Neural progenitor cell (in vitro differentiated cells): ENCODE results near the gene CUL7. TPM values are rescaled to one million over a fixed set of nuclear protein-coding genes. Genes with fewer than 3 reads are reported as not detected.

Source experiments
- DNase-seq: peaks from one replicate; pipeline ENCODE4 v3.0.0-alpha.2; 2016; ENCODE audit warnings: low spot score
- H2AFZ ChIP-seq: fragments of 200-600 bp; sonication (generic); replicated peaks from 2 replicates; pipeline ENCODE4 v1.6.1; 2016; ENCODE audit warnings: antibody characterized with exemption
- H3F3A ChIP-seq: fragments of 200-600 bp; sonication (generic); 2 replicates; pipeline ENCODE4 v1.6.1; 2016; ENCODE audit warnings: antibody characterized with exemption, low read depth
- H3K27ac ChIP-seq: fragments of 200-600 bp; sonication (generic); 2 replicates; pipeline ENCODE4 v1.5.1; 2016; ENCODE audit warnings: mild to moderate bottlenecking
- H3K27me3 ChIP-seq: fragments of 200-600 bp; sonication (generic); 2 replicates; pipeline ENCODE4 v1.6.1; 2016; ENCODE audit warnings: mild to moderate bottlenecking, moderate library complexity
- H3K36me3 ChIP-seq: fragments of 200-600 bp; sonication (generic); 2 replicates; pipeline ENCODE4 v1.5.1; 2016
- H3K4me1 ChIP-seq: fragments of 200-600 bp; sonication (generic); 2 replicates; pipeline ENCODE4 v1.6.1; 2016; ENCODE audit warnings: mixed run types
- H3K4me2 ChIP-seq: fragments of 200-600 bp; sonication (generic); 2 replicates; pipeline ENCODE4 v1.6.1; 2016
- H3K4me3 ChIP-seq: fragments of 200-600 bp; sonication (generic); 2 replicates; pipeline ENCODE4 v1.5.1; 2016
- H3K79me2 ChIP-seq: fragments of 200-600 bp; sonication (generic); 2 replicates; pipeline ENCODE4 v1.6.1; 2016; ENCODE audit warnings: low read depth
- H3K9ac ChIP-seq: fragments of 200-600 bp; sonication (generic); 2 replicates; pipeline ENCODE4 v1.6.1; 2016
- H3K9me3 ChIP-seq: fragments of 200-600 bp; sonication (generic); 2 replicates; pipeline ENCODE4 v1.5.1; 2016; ENCODE audit warnings: low read depth
- H4K20me1 ChIP-seq: fragments of 200-600 bp; sonication (generic); 2 replicates; pipeline ENCODE4 v1.6.1; 2016; ENCODE audit warnings: low read depth
- H3K27ac Mint-ChIP-seq: 3 replicates; pipeline ENCODE4 v1.8.0; 2021; ENCODE audit warnings: mixed read lengths
- H3K27me3 Mint-ChIP-seq: 2 replicates; pipeline ENCODE4 v1.8.0; 2022; ENCODE audit warnings: low read depth, mild to moderate bottlenecking, inconsistent platforms, moderate library complexity, mixed read lengths; ENCODE audit not compliant: insufficient read depth
- H3K36me3 Mint-ChIP-seq: 3 replicates; pipeline ENCODE4 v1.8.0; 2021; ENCODE audit warnings: mixed read lengths
- H3K4me1 Mint-ChIP-seq: 3 replicates; pipeline ENCODE4 v1.8.0; 2021; ENCODE audit warnings: mixed read lengths
- H3K4me3 Mint-ChIP-seq: 3 replicates; pipeline ENCODE4 v1.8.0; 2021; ENCODE audit warnings: mild to moderate bottlenecking, moderate library complexity, mixed read lengths
- H3K9me3 Mint-ChIP-seq: 3 replicates; pipeline ENCODE4 v1.8.0; 2020; ENCODE audit warnings: mixed read lengths
- CTCF ChIP-seq: fragments of 200-600 bp; sonication (generic); IDR thresholded peaks from 2 replicates; pipeline ENCODE4 v1.5.1; 2017; ENCODE audit warnings: antibody characterized with exemption, mild to moderate bottlenecking
- EZH2 ChIP-seq: fragments of 200-600 bp; sonication (generic); IDR thresholded peaks from 2 replicates; pipeline ENCODE4 v1.6.1; 2017; ENCODE audit warnings: antibody characterized with exemption, mild to moderate bottlenecking, moderate library complexity
- EZH2phosphoT487 ChIP-seq: fragments of 200-600 bp; sonication (generic); IDR thresholded peaks from 2 replicates; pipeline ENCODE4 v1.6.1; 2017; ENCODE audit warnings: antibody characterized with exemption
- total RNA-seq: library from RNA; depleted of rRNA; stranded (reverse); fragments of >200 nt; gene quantifications from 2 replicates; pipeline ENCODE4 v1.2.3, GENCODE V29; 2015; ENCODE audit warnings: low replicate concordance

Gene CUL7
- total RNA-seq, 1 donor from 2014 or later, result 23.1 TPM

GRCh38 chr6:43021270-43022047, 32.2 kb downstream of the CUL7 start, which contains the start of gene RRP36:
RRP36 (plus strand) TSS chr6:43021623; CDS start chr6:43021655, 32 bp downstream.
- Histone ChIP-seq H3K4me2 (peak within 1 kb of the TSS; percentile 84), H3K9ac (peak within 1 kb of the TSS; percentile 76), H3K4me3 (peak within 1 kb of the TSS; percentile 91), H3K4me1 (peaks cover 4% of the 10 kb centered on the region), H3K27me3 (no peaks in the 10 kb centered on the region), H3K27ac (peak within 1 kb of the TSS; percentile 57), H3K9me3 (no peaks in the 10 kb centered on the region), H3K79me2 (peaks cover 50% of the 10 kb centered on the region), H2AFZ (peak within 1 kb of the TSS; percentile 45), H3K36me3 (no peaks in the 10 kb centered on the region), H4K20me1 (peaks cover 7% of the 10 kb centered on the region), H3F3A (peaks cover 31% of the 10 kb centered on the region)
- H3K27ac Mint-ChIP-seq, result peak within 1 kb of the TSS; percentile 69
- H3K36me3 Mint-ChIP-seq, result peaks cover 8% of the 10 kb centered on the region
- peaks cover 5% of the 10 kb centered on the region for H3K4me1 Mint-ChIP-seq
- H3K9me3 Mint-ChIP-seq, result no peaks in the 10 kb centered on the region
- peak; percentile 86 for DNase-seq
- peak within 1 kb of the TSS; percentile 99 for H3K4me3 Mint-ChIP-seq
- TF ChIP-seq CTCF (no peak), EZH2 (no peak), EZH2phosphoT487 (no peak)
- peaks cover 7% of the 10 kb centered on the region for H3K27me3 Mint-ChIP-seq

- DNase-seq, result peak; percentile 50
- H3K36me3 Mint-ChIP-seq, result peaks cover 8% of the 10 kb centered on the region
- peaks cover 56% of the 10 kb centered on the region for H3K79me2 ChIP-seq
These were observed 32.8 kb downstream of the CUL7 start for GRCh38 chr6:43020847-43021246.

GRCh38 chr6:43020052-43020705, 33.5 kb downstream of the CUL7 start:
- no peaks in the 10 kb centered on the region for H3K9me3 Mint-ChIP-seq
- peaks cover 8% of the 10 kb centered on the region for H3K36me3 Mint-ChIP-seq
- no peaks in the 10 kb centered on the region for H3K27me3 ChIP-seq
- H4K20me1 ChIP-seq, result peaks cover 11% of the 10 kb centered on the region
- H3K27ac ChIP-seq, result no peak overlapping the region
- peaks cover 31% of the 10 kb centered on the region for H3F3A ChIP-seq
- H3K9me3 ChIP-seq, result no peaks in the 10 kb centered on the region
- H2AFZ ChIP-seq, result no peak overlapping the region
- H3K4me1 ChIP-seq, result peaks cover 11% of the 10 kb centered on the region
- H3K4me2 ChIP-seq, result peak overlapping the region; percentile 84
- peak overlapping the region; percentile 81 for H3K4me3 Mint-ChIP-seq
- H3K27ac Mint-ChIP-seq, result no peak overlapping the region
- H3K79me2 ChIP-seq, result peaks cover 63% of the 10 kb centered on the region
- peaks cover 8% of the 10 kb centered on the region for H3K4me1 Mint-ChIP-seq
- H3K9ac ChIP-seq, result no peak overlapping the region
- TF ChIP-seq CTCF, result no peak
- TF ChIP-seq EZH2phosphoT487, result no peak
- no peak for TF ChIP-seq EZH2
- no peaks in the 10 kb centered on the region for H3K36me3 ChIP-seq
- H3K27me3 Mint-ChIP-seq, result peaks cover 7% of the 10 kb centered on the region
- DNase-seq, result no peak
- no peak overlapping the region for H3K4me3 ChIP-seq

More at GRCh38 chr6:43020847-43021246, 32.8 kb downstream of the CUL7 start:
- TF ChIP-seq CTCF (no peak), EZH2 (no peak), EZH2phosphoT487 (no peak)
- Histone ChIP-seq H2AFZ (peak overlapping the region; percentile 45), H3F3A (peaks cover 31% of the 10 kb centered on the region), H3K27ac (peak overlapping the region; percentile 20), H4K20me1 (peaks cover 10% of the 10 kb centered on the region), H3K9me3 (no peaks in the 10 kb centered on the region), H3K9ac (peak overlapping the region; percentile 76), H3K4me1 (peaks cover 9% of the 10 kb centered on the region), H3K4me3 (peak overlapping the region; percentile 91), H3K27me3 (no peaks in the 10 kb centered on the region), H3K4me2 (peak overlapping the region; percentile 84), H3K36me3 (no peaks in the 10 kb centered on the region)
- Mint-ChIP-seq H3K9me3 (no peaks in the 10 kb centered on the region), H3K4me1 (peaks cover 8% of the 10 kb centered on the region), H3K4me3 (peak overlapping the region; percentile 99), H3K27ac (no peak overlapping the region), H3K27me3 (peaks cover 7% of the 10 kb centered on the region)
